ENCODE data around the gene AOPEP. TPM values are rescaled to one million over a fixed set of nuclear protein-coding genes. Genes with fewer than 3 reads are reported as not detected.

Gene AOPEP
- total and polyA plus RNA-seq, 11 donors: 105 to 310 (median 185) TPM

DNA sequence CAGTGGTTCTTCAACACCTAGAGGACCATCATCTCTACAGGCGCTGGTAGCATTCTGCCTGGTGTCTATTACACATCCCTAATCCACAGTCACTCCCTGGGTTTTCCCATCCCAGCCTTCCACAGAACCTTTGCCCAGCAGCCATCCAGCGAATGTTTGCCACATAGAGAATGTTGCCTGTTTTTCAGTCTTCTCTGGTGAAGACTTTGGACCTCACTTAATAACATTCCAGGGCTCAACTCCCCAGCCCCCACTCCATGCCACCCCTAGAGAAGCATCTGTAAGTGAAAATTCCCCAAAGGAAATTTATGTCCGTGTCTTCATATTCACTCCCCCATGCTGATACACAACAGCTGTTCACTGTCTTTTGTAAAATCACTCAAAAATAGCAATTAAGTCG is 249.6 kb downstream of the AOPEP start:
- TF ChIP-seq POLR2A (IDR thresholded peaks at IDR 0.05): no peak
- no peak overlapping the region for H3K4me3 ChIP-seq
- H3K27me3 ChIP-seq: no peaks in the 10 kb centered on the region
- H3K4me1 ChIP-seq: peaks cover 0 to 44% (median 22%) of the 10 kb centered on the region in 12 donors
- no peaks in the 10 kb centered on the region for H3K36me3 ChIP-seq
- H3K9me3 ChIP-seq: no peaks in the 10 kb centered on the region
- DNase-seq (no peak), ATAC-seq (no peak)
- intact Hi-C loops (cut with DNase I): no loop called here
- H3K27ac ChIP-seq: no peak overlapping the region
- WGBS, 4 donors: 77 to 92% (median 84%) methylated on average over 4 of the region's 4 CpGs

DNA sequence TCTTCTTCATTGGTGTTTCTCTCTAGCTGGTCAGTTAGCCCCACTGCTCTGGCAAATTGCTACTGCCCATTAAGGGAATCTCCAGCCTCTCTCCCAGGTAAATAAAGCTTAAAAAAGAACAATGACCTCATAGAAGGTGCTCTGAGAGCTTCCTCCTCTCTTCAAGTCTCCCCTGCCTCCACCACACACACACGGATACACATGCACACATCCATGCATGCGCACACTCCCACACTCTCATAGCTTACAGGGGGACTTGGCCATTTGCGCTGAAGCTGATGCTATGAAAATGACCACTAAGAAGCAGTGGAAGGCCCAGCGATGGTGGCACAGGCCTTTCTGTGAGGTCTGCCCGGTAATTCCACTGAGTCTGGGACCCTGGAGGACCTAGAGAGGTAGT is 250.9 kb downstream of the AOPEP start:
- Histone ChIP-seq H3K4me3 (no peak overlapping the region), H3K27ac (no peak overlapping the region), H3K9me3 (no peaks in the 10 kb centered on the region), H3K27me3 (no peaks in the 10 kb centered on the region), H3K36me3 (no peaks in the 10 kb centered on the region), H3K4me1 (peaks cover 0 to 35% (median 20%) of the 10 kb centered on the region in 12 donors)
- TF ChIP-seq, protein P1, sequence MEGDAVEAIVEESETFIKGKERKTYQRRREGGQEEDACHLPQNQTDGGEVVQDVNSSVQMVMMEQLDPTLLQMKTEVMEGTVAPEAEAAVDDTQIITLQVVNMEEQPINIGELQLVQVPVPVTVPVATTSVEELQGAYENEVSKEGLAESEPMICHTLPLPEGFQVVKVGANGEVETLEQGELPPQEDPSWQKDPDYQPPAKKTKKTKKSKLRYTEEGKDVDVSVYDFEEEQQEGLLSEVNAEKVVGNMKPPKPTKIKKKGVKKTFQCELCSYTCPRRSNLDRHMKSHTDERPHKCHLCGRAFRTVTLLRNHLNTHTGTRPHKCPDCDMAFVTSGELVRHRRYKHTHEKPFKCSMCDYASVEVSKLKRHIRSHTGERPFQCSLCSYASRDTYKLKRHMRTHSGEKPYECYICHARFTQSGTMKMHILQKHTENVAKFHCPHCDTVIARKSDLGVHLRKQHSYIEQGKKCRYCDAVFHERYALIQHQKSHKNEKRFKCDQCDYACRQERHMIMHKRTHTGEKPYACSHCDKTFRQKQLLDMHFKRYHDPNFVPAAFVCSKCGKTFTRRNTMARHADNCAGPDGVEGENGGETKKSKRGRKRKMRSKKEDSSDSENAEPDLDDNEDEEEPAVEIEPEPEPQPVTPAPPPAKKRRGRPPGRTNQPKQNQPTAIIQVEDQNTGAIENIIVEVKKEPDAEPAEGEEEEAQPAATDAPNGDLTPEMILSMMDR (IDR thresholded peaks at IDR 0.05): no peak
- TF ChIP-seq POLR2A (IDR thresholded peaks at IDR 0.05): no peak
- DNase-seq (no peak), ATAC-seq (no peak)
- WGBS, 4 donors: 90 to 100% (median 99%) methylated on average over 5 of the region's 5 CpGs
- intact Hi-C loops (cut with DNase I): no loop called here

DNA sequence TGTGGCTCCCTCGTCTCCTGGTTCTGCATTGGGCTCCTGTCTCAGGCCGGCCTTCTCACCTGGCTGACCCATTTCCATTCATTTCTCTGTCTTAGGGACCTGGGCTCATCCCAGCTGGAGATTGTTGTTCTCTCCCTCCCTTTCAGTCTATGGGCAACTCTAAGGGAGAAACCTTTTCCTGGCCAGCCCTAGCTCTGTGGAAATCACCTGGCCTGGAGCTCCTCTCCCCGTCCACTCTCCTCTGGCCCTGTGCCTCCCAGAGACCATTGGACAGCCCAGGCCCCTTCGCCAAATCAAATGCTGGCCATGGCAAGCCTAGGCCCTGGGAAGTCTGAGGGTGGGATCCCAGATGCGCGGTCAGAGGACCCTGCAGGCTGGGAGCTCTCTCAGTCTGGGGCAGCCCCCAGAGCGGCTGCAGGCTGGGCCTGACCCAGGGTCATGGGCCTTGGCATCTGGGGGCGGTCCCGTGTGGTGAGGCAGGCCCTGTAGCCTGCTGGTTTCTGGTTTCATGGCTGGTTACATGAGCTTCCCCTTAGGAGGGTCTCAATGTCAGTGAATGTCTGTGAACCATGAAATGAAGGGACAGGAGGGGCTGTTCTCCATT is 253.5 kb downstream of the AOPEP start:
- 92 to 97% (median 96%) methylated on average over 7 to 9 of the region's 9 CpGs for WGBS, 4 donors
- H3K9me3 ChIP-seq: no peaks in the 10 kb centered on the region
- intact Hi-C loops (cut with DNase I): no loop called here
- no peak for DNase-seq
- no peaks in the 10 kb centered on the region for H3K27me3 ChIP-seq
- H3K4me1 ChIP-seq: peaks cover 0 to 12% (median 0%) of the 10 kb centered on the region in 12 donors
- TF ChIP-seq, protein P1 (IDR thresholded peaks at IDR 0.05): no peak
- no peak for TF ChIP-seq POLR2A (IDR thresholded peaks at IDR 0.05)
- H3K27ac ChIP-seq: no peak overlapping the region
- no peaks in the 10 kb centered on the region for H3K36me3 ChIP-seq
- H3K4me3 ChIP-seq: no peak overlapping the region
- ATAC-seq: peak in 1 of 4 donors; percentile 23

DNA sequence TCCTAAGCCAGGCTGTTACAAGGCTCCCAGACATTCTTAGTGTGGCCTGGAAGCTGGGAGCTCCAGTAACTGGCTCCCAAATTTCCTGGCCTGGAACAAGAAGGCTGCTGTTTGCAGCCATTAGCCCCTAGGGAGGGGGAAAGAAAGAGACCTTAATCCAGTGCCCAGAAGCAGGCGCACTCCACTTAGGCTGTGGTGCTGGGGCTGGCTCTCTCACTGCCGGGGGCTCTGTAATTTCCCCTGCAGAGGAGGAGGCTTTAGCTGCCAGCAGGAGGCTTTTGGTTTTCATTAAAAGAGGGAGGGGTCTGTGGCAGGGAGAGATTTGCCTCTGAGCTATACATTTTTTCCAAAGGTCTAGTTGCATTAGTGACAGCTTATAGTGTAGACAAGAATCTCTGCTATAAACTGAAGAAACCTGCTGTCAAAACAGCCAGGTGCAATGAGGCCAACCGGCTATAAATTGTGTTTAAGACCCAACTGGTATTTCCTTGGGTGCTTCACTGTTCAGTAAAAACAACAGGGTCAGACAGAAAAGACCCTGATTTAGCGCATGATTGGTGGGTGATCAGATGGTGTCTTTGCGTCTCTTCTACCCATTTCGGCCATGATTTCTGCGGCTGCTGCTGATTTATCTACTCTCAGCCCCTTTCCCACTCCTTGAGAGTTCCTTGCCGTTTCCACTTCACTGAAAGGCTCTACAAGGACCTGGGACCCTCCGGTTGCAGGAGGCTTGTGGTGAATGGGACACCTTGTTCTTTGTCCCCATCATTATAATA is 254.6 kb downstream of the AOPEP start:
- whole genome bisulfite sequencing, 4 donors: 94 to 96% (median 95%) methylated on average over 9 of the region's 9 CpGs
- no peaks in the 10 kb centered on the region for H3K36me3 ChIP-seq
- H3K9me3 ChIP-seq: no peaks in the 10 kb centered on the region
- TF ChIP-seq, protein P1 (IDR thresholded peaks at IDR 0.05): no peak
- TF ChIP-seq POLR2A (IDR thresholded peaks at IDR 0.05): no peak
- no peak for DNase-seq
- no peak overlapping the region for H3K4me3 ChIP-seq
- H3K27me3 ChIP-seq: no peaks in the 10 kb centered on the region
- peaks cover 0 to 7% (median 0%) of the 10 kb centered on the region in 12 donors for H3K4me1 ChIP-seq
- H3K27ac ChIP-seq: no peak overlapping the region
- no peak for ATAC-seq
- intact Hi-C loops (cut with DNase I): no loop called here

Data from heart left ventricle (tissue), 16 donors.